ENCODE data around the gene GMCL1.

DNA sequence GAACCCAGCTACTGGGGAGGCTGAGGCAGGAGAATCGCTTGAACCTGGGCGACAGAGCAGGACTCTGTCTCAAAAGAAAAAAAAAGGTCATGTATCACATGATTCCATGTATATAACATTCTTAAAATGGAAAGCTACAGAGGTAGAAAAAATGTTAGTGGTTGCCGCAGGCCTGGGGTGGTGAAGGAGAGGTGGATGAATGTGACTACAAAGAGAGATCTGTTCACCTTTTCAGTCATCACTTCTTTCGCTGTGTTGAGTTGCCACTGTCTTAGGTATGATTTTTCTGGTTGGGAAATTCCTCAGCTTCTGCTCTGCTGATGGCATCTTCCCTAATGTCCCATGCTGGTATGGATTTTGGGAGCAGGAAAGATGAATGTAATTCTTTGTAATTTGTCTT is 59.0 kb downstream of the GMCL1 start:
- TF ChIP-seq, protein P1, sequence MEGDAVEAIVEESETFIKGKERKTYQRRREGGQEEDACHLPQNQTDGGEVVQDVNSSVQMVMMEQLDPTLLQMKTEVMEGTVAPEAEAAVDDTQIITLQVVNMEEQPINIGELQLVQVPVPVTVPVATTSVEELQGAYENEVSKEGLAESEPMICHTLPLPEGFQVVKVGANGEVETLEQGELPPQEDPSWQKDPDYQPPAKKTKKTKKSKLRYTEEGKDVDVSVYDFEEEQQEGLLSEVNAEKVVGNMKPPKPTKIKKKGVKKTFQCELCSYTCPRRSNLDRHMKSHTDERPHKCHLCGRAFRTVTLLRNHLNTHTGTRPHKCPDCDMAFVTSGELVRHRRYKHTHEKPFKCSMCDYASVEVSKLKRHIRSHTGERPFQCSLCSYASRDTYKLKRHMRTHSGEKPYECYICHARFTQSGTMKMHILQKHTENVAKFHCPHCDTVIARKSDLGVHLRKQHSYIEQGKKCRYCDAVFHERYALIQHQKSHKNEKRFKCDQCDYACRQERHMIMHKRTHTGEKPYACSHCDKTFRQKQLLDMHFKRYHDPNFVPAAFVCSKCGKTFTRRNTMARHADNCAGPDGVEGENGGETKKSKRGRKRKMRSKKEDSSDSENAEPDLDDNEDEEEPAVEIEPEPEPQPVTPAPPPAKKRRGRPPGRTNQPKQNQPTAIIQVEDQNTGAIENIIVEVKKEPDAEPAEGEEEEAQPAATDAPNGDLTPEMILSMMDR (IDR thresholded peaks at IDR 0.05) = no peak
- no peak for TF ChIP-seq POLR2A (IDR thresholded peaks at IDR 0.05)

Measured in right lobe of liver (tissue), 4 donors.